Measurements from ENCODE around the gene POT1.
A peak's percentile ranks its signal among the peaks of the same experiment; 100 is the strongest.

The POT1 gene

GRCh38 chr7:124930173-124930623 lies 573 bp upstream of the POT1 start:
- Mint-ChIP-seq H3K27ac (peak overlapping the region; percentile 90), H3K4me3 (peak overlapping the region; percentile 95), H3K9me3 (no peaks in the 10 kb centered on the region), H3K27me3 (no peaks in the 10 kb centered on the region), H3K36me3 (ENCODE audit: low read depth) (peaks cover 26% of the 10 kb centered on the region), H3K4me1 (ENCODE audit: low read depth) (peaks cover 42% of the 10 kb centered on the region)

GRCh38 chr7:124924906-124925305 lies 4.7 kb downstream of the POT1 start:
- Mint-ChIP-seq H3K4me1 (ENCODE audit: low read depth) (peaks cover 67% of the 10 kb centered on the region), H3K9me3 (no peaks in the 10 kb centered on the region), H3K4me3 (no peak overlapping the region), H3K27ac (no peak overlapping the region), H3K27me3 (no peaks in the 10 kb centered on the region), H3K36me3 (ENCODE audit: low read depth) (peaks cover 58% of the 10 kb centered on the region)

DNA sequence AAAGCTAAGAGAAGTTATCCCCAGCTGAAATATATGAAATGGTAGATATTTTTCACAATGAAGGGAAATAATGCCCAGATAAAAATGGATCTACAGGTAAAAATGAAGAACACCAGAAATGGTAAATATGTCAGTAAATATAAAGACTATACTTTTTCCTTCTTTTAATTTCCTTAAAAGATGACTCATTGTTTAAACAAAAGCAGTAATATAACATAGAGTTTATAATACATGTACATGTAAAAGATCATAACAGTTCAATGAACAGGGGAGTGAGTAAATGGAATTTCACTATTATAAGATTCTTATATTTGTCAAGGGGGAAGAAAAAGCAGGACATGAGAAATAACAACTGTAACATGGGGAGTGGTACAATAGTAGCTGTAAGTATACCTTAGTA lies 7.4 kb downstream of the POT1 start:
- Mint-ChIP-seq H3K36me3 (ENCODE audit: low read depth) (peaks cover 58% of the 10 kb centered on the region), H3K27ac (no peak overlapping the region), H3K9me3 (no peaks in the 10 kb centered on the region), H3K27me3 (no peaks in the 10 kb centered on the region), H3K4me1 (ENCODE audit: low read depth) (peaks cover 44% of the 10 kb centered on the region), H3K4me3 (no peak overlapping the region)

DNA sequence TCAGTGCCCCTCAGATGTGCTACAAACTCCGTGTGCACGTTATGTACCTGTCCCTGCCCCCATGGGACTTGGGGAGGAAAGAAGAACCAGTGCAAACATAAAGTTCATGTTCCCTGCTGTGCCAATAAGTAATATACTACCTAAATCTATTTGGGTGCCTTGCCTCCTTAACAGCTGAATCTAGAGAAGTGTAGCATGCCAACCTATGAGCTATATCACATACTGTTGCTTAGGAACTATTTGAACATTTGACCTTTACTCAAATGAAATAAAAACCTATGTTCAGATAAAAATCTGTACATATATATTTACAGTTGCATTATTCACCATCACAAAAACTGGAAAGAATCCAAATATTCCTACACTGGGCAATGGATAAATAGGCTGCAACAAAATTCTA lies 9.8 kb downstream of the POT1 start:
- Mint-ChIP-seq H3K27me3 (no peaks in the 10 kb centered on the region), H3K27ac (no peak overlapping the region), H3K36me3 (ENCODE audit: low read depth) (peaks cover 46% of the 10 kb centered on the region), H3K4me3 (no peak overlapping the region), H3K4me1 (ENCODE audit: low read depth) (peaks cover 25% of the 10 kb centered on the region), H3K9me3 (no peaks in the 10 kb centered on the region)

DNA sequence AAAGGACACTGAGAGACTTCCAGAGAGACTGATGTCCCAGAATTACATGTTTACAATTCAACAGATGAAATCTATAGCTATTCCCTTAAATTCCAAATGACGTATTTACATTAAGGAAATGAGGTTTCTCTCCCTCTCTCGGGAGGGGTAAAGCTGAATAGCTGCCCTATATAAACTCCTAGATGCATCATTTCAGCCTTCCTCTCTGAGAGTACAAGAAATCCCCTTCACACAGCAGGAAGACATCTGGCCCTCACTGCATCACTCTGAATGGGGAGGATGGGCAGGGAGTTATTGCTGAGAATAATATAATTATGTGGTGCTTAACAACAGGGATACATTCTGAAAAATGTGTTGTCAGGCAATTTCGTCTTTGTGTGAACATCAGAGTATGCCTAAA lies 11.0 kb downstream of the POT1 start:
- Mint-ChIP-seq H3K27me3 (no peaks in the 10 kb centered on the region), H3K4me3 (no peak overlapping the region), H3K27ac (no peak overlapping the region), H3K36me3 (ENCODE audit: low read depth) (peaks cover 38% of the 10 kb centered on the region), H3K4me1 (ENCODE audit: low read depth) (peaks cover 15% of the 10 kb centered on the region), H3K9me3 (no peaks in the 10 kb centered on the region)

GRCh38 chr7:124915242-124915641 lies 14.4 kb downstream of the POT1 start:
- H3K36me3 Mint-ChIP-seq (ENCODE audit: low read depth), result peaks cover 44% of the 10 kb centered on the region
- no peak overlapping the region for H3K27ac Mint-ChIP-seq
- H3K9me3 Mint-ChIP-seq, result no peaks in the 10 kb centered on the region
- H3K4me3 Mint-ChIP-seq, result no peak overlapping the region
- H3K27me3 Mint-ChIP-seq, result no peaks in the 10 kb centered on the region
- H3K4me1 Mint-ChIP-seq (ENCODE audit: low read depth), result no peaks in the 10 kb centered on the region

DNA sequence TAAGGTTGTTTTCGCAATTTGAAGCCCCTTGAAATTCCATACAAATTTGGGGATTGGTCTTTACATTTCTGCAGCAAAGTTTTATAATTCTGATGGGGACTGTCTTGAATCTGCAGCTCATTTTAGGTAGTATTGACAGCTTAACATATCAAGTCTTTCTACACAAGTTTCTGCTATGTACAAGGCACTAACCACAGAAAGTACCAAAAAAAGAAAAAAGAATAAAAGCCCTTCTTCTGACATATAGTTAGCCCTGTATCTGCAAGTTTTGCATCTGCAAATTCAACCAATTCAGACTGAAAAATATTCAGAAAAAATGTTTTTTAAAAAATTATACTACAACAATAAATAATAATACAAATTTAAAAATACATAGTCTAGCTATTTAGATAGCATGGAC lies 15.3 kb downstream of the POT1 start:
- Mint-ChIP-seq H3K27me3 (no peaks in the 10 kb centered on the region), H3K4me3 (no peak overlapping the region), H3K9me3 (no peaks in the 10 kb centered on the region), H3K4me1 (ENCODE audit: low read depth) (no peaks in the 10 kb centered on the region), H3K27ac (no peak overlapping the region), H3K36me3 (ENCODE audit: low read depth) (peaks cover 34% of the 10 kb centered on the region)

DNA sequence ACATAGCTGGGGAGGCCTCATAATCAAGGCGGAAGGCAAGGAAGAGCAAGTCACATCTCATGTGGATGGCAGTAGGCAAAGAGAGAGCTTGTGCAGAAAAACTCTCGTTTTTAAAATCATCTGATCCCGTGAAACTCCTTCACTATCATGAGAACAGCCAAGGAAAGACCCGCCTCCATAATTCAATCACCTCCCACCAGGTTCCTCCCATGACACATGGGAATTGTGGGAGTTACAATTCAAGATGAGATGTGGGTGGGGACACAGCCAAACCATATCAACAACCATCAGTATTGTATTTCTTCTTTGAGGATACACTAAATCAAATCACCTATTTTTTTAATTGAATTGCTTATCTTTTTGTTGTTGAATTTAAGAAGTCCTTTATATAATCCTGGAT lies 16.7 kb downstream of the POT1 start:
- Mint-ChIP-seq H3K9me3 (no peaks in the 10 kb centered on the region), H3K36me3 (ENCODE audit: low read depth) (peaks cover 33% of the 10 kb centered on the region), H3K27me3 (no peaks in the 10 kb centered on the region), H3K4me3 (no peak overlapping the region), H3K27ac (no peak overlapping the region), H3K4me1 (ENCODE audit: low read depth) (no peaks in the 10 kb centered on the region)

DNA sequence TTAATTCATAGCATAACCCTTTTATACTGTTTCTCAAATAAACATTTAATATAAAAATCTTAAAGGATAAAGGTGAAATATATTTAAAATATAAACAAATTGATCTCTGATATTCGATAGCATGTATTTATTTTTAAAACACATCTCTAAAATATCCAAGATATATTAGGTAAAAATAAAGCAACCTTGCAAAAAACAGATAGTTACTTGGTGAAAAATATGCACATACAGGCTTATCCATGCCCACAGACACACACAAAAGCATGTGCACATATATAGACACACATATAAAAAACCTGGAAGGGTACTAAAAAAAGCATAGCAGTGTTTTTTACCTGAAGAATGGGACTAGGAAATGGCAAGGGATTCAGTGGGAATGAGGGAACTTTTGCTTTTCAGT lies 19.8 kb downstream of the POT1 start:
- Mint-ChIP-seq H3K36me3 (ENCODE audit: low read depth) (peaks cover 38% of the 10 kb centered on the region), H3K4me3 (no peak overlapping the region), H3K4me1 (ENCODE audit: low read depth) (peaks cover 2% of the 10 kb centered on the region), H3K27me3 (no peaks in the 10 kb centered on the region), H3K9me3 (peaks cover 6% of the 10 kb centered on the region), H3K27ac (no peak overlapping the region)

GRCh38 chr7:124908259-124908658 lies 21.4 kb downstream of the POT1 start:
- Mint-ChIP-seq H3K4me3 (no peak overlapping the region), H3K27me3 (no peaks in the 10 kb centered on the region), H3K27ac (no peak overlapping the region)

GRCh38 chr7:124907490-124907889 lies 22.1 kb downstream of the POT1 start:
- Mint-ChIP-seq H3K4me3 (no peak overlapping the region), H3K27ac (no peak overlapping the region), H3K4me1 (ENCODE audit: low read depth) (peaks cover 10% of the 10 kb centered on the region), H3K27me3 (no peaks in the 10 kb centered on the region), H3K36me3 (ENCODE audit: low read depth) (peaks cover 41% of the 10 kb centered on the region), H3K9me3 (peaks cover 6% of the 10 kb centered on the region)

More at GRCh38 chr7:124908259-124908658, 21.4 kb downstream of the POT1 start:
- Mint-ChIP-seq H3K4me1 (ENCODE audit: low read depth) (peaks cover 7% of the 10 kb centered on the region), H3K9me3 (peaks cover 6% of the 10 kb centered on the region), H3K36me3 (ENCODE audit: low read depth) (peaks cover 42% of the 10 kb centered on the region)

DNA sequence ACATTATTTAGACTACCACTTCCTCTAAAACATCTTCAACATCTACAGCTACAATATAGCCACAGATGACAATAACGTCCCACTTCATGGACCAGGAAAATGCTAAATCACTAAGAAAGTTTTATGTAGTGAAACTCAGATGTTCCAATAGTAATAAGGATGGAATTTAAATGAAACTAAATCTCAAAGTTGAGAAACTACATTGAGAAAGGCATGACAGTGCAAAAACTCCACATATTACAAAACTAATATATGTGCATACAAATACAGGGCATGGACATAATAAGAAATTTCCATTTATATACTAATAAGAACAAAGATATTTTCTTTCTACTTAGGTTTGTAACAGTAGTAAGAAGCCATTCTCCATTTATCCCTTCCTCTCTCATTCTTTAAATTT lies 31.1 kb downstream of the POT1 start:
- H3K4me3 Mint-ChIP-seq, result no peak overlapping the region
- H3K27ac Mint-ChIP-seq, result no peak overlapping the region
- H3K27me3 Mint-ChIP-seq, result no peaks in the 10 kb centered on the region
- peaks cover 7% of the 10 kb centered on the region for H3K4me1 Mint-ChIP-seq (ENCODE audit: low read depth)
- H3K36me3 Mint-ChIP-seq (ENCODE audit: low read depth), result peaks cover 59% of the 10 kb centered on the region
- peaks cover 3% of the 10 kb centered on the region for H3K9me3 Mint-ChIP-seq

- peaks cover 52% of the 10 kb centered on the region for H3K36me3 Mint-ChIP-seq (ENCODE audit: low read depth)
- H3K27ac Mint-ChIP-seq, result no peak overlapping the region
- no peak overlapping the region for H3K4me3 Mint-ChIP-seq
- no peaks in the 10 kb centered on the region for H3K9me3 Mint-ChIP-seq
- H3K4me1 Mint-ChIP-seq (ENCODE audit: low read depth), result peaks cover 9% of the 10 kb centered on the region
- H3K27me3 Mint-ChIP-seq, result no peaks in the 10 kb centered on the region
These were observed 33.6 kb downstream of the POT1 start for GRCh38 chr7:124896001-124896400.

GRCh38 chr7:124893140-124893827 lies 36.3 kb downstream of the POT1 start:
- Mint-ChIP-seq H3K36me3 (ENCODE audit: low read depth) (peaks cover 68% of the 10 kb centered on the region), H3K27ac (peak overlapping the region; percentile 60)

GRCh38 chr7:124887247-124887646 lies 42.4 kb downstream of the POT1 start:
- H3K4me1 Mint-ChIP-seq (ENCODE audit: low read depth), result no peaks in the 10 kb centered on the region
- H3K36me3 Mint-ChIP-seq (ENCODE audit: low read depth), result peaks cover 48% of the 10 kb centered on the region
- no peaks in the 10 kb centered on the region for H3K27me3 Mint-ChIP-seq
- no peak overlapping the region for H3K4me3 Mint-ChIP-seq
- H3K27ac Mint-ChIP-seq, result no peak overlapping the region
- no peaks in the 10 kb centered on the region for H3K9me3 Mint-ChIP-seq

More at GRCh38 chr7:124893140-124893827, 36.3 kb downstream of the POT1 start:
- Mint-ChIP-seq H3K4me3 (peak overlapping the region; percentile 3), H3K27me3 (no peaks in the 10 kb centered on the region), H3K4me1 (ENCODE audit: low read depth) (peaks cover 9% of the 10 kb centered on the region), H3K9me3 (no peaks in the 10 kb centered on the region)

- Mint-ChIP-seq H3K4me1 (ENCODE audit: low read depth) (no peaks in the 10 kb centered on the region), H3K27ac (no peak overlapping the region), H3K4me3 (no peak overlapping the region), H3K36me3 (ENCODE audit: low read depth) (peaks cover 15% of the 10 kb centered on the region), H3K9me3 (no peaks in the 10 kb centered on the region), H3K27me3 (no peaks in the 10 kb centered on the region)
These were observed 47.6 kb downstream of the POT1 start for GRCh38 chr7:124881981-124882380.
